WTC11 (cell line): ENCODE data around the gene TEX19.

Experiments used
- ATF2 ChIP-seq: sonication (generic); formaldehyde crosslinking; IDR thresholded peaks from 2 replicates; pipeline ENCODE4 v1.8.1; 2022; ENCODE audit warnings: low read depth, missing genetic modification reagents, borderline replicate concordance
- CREM ChIP-seq: sonication (generic); formaldehyde crosslinking; IDR thresholded peaks from 2 replicates; pipeline ENCODE4 v1.8.1; 2022; ENCODE audit warnings: mild to moderate bottlenecking, missing genetic modification reagents, moderate library complexity
- CTCF ChIP-seq: fragments of 200-600 bp; IDR thresholded peaks from 2 replicates; pipeline ENCODE4 v1.8.0; 2022; ENCODE audit warnings: antibody characterized with exemption
- FOXP1 ChIP-seq: sonication (generic); formaldehyde crosslinking; IDR thresholded peaks from 2 replicates; pipeline ENCODE4 v1.8.0; 2022; ENCODE audit warnings: missing genetic modification reagents, mild to moderate bottlenecking, moderate library complexity, borderline replicate concordance
- NR2C2 ChIP-seq: sonication (generic); formaldehyde crosslinking; IDR thresholded peaks from 2 replicates; pipeline ENCODE4 v1.8.0; 2022; ENCODE audit warnings: mild to moderate bottlenecking, missing genetic modification reagents
- ZNF219 ChIP-seq: sonication (generic); formaldehyde crosslinking; IDR thresholded peaks from 2 replicates; pipeline ENCODE4 v1.8.0; 2023; ENCODE audit warnings: missing genetic modification reagents, mild to moderate bottlenecking, borderline replicate concordance
- TF ChIP-seq, protein P1 (sequence below): sonication (generic); formaldehyde crosslinking; IDR thresholded peaks from 2 replicates; pipeline ENCODE4 v1.8.0; 2022; ENCODE audit warnings: mild to moderate bottlenecking, missing genetic modification reagents

GRCh38 chr17:82345151-82345976 is 13.7 kb upstream of the TEX19 start:
- TF ChIP-seq CREM (CRISPR knock-in tag) (no peak), CTCF (no peak), ATF2 (CRISPR knock-in tag) (no peak), ZNF219 (CRISPR knock-in tag) (no peak), FOXP1 (CRISPR knock-in tag) (no peak), NR2C2 (CRISPR knock-in tag) (no peak)
- TF ChIP-seq, protein P1, sequence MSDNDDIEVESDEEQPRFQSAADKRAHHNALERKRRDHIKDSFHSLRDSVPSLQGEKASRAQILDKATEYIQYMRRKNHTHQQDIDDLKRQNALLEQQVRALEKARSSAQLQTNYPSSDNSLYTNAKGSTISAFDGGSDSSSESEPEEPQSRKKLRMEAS: no peak
